NOMO-1 treated with dmso at 0.1 percent for 144 hours (cell line): ENCODE data around the gene C2orf80.
"Not testable (repeated sequence)": the region's sequence is repeated elsewhere in the genome, so short reads cannot be mapped to it uniquely, and the experiment has no call there.

Source experiments
- DNase-seq: peaks from one replicate; lab custom pipeline; 2025; ENCODE audit not compliant: unreplicated experiment; lab: John Stamatoyannopoulos, UW

C2orf80 gene

DNA sequence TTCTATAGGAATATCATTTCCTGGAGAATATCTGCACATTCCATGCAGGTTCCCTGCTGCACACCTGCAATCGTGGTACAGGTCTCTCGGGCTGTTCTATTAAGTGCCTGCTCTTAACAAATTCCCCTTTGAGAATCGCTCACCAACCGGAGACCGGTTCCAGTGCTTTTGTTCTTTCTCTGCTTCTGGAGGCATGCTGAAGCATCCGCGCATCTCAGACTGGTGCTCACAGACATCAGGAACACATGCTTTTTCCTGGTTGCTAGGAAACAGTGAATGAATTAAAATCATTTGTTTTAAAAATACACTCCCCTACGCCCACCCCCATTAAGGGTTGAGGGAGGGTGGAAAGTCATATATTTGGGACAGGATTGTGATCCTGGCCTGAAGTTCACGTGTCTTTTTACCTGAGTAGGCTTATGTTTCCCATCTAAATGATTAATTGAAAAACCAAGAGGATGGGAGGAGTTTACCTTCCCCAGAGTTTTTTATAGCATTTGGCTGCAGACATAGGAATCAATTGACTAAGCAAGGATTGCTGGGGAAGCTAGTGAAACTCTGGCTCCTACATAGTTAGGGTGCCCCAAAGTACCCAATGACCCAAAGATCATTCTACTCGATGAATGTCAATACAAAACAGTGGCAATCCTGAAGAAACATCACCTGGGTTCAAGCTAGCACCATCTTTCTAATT is at the start of gene C2orf80:
Gene C2orf80, minus strand, starts transcription at position 221 of the 694 bp plus-strand sequence. CDS start 3,044 bp downstream, outside the sequence.
- no peak for DNase-seq

DNA sequence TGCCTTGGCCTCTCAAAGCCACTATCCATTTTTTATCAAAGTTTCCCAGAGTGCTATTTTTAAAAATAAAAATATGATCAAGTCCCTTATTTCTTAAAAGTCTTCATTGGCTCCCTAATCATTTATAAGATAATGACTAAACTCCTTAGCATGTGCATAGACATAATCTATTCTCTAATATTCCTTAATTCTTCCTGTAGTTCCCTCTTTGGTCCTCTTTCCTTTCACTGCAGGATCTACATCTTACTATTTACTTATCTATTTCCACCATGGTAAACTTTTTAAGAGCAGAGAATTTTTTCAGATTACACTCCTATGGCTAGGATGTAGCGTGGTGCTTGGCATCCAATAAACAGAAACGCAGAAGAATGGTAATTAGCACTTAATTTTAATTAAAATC is 46.0 kb upstream of the C2orf80 start:
- no peak for DNase-seq

DNA sequence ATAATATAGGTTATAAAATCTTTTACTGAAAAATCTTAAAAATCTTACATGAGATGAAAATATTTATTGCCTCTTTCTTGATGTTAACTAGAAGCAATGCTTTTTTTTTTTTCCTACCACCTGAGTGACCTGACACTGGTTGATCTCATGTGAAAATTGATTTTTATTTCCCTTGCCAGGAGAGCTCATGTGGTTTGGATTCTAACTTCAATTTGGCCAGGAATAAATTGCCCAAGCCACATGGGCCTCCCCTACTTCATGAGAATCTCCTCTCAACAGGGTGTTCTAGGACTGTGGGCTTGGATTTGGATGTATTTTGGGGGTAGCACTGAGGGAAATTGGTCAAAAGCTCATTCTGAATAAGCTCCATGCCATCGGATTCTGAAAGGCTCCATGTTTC is 45.0 kb upstream of the C2orf80 start:
- no peak for DNase-seq

DNA sequence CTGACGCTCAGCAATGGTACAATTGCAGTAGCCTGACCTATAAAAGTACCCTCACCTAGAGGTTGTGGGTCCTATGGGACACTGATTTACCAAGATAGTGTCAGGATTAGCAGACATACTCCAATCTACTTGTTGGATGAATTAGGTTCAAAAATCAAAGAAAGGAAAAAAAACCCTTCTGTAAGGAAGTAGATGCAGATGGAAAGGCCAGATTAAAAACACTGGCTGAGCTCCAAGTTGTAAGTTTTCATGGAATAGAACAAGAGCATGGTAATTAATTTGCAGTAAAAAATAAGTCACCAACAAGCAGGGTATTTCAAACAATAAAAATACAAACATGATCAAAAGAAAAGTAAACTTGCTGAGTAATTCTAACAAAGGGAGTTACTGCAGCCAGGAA is 38.6 kb upstream of the C2orf80 start:
- no peak for DNase-seq

DNA sequence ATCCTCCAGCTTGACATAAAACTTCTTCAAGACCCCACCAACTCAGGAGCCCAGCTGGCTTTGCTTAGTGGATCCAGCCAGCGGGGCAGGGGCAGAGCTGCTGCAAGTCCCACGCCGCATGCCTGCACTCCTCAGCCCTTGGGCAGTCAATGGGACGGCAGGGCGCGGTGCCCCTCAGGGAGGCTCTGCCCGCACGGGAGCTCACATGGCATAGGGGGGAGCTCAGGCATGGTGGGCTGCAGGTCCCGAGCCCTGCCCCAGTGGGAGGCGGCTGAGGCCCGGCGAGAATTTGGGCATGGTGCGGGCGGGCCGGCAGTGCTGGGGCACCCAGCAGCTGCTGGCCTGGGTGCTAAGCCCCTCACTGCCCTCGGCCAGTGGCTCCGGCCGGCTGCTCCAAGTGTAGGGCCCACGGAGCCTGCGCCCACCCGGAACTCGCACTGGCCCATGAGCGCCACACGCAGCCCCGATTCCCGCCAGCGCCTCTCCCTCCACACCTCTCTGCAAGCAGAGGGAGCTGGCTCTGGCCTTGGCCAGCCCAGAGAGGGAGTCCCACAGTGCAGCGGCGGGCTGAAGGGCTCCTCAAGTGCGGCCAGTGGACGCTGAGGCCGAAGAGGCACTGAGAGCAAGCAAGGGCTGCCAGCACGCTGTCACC is 37.9 kb upstream of the C2orf80 start:
- DNase-seq, result no peak

DNA sequence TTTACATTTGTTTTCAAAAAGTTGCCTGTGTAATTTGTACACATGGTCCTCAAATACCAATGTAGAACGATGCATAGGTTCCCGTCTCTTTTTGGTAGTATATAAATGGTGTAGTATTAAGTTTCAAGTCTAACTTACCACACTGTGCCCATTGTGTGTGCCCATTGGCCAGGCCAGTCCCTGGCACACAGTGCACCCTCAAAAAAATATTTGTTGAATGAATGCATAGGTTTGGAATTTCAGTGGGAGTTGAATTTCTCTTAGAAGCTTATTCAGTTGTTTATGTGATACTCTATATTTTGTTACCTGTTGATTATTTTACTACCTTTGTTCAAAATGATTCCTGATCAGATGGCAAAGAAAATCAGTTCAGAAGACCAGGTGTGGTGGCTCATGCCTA is 35.0 kb upstream of the C2orf80 start:
- DNase-seq, result no peak

DNA sequence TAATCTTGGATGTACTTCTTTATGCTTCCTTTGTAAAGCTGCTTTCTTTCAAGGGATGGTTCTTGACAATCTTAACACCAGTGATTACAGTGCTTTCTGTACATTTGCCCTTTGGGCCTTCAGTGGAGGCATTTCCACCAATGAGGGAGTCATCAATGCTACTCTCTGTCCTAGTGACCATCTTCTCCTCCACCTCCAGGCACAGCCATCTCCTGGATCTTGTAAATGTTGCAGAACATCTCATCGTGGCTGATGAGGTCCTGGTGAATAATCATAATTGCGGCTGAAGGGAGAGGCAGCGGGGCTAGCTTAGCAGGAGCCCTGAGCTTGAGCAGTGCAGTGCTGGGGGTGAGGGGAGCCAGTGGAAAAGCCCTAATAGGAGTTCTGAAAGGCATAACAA is 32.5 kb upstream of the C2orf80 start:
- no peak for DNase-seq

DNA sequence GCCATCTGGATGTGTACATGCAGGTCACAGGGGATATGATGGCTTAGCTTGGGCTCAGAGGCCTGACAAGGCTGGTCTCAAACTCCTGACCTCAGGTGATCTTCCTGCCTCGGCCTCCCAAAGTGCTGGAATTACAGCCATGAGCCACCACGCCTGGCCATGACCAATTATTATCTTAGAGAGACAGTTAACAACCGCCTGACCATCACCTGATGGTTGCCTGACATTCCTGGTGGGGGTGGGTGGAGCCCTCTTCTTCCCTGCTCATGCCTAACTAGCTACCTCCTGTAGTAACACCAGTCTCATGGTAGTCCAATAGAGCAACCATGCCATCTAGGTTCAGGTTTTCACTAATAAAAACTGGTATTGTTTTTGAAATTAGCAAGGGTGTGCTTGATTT is 32.0 kb upstream of the C2orf80 start:
- DNase-seq, result not testable (repeated sequence)

DNA sequence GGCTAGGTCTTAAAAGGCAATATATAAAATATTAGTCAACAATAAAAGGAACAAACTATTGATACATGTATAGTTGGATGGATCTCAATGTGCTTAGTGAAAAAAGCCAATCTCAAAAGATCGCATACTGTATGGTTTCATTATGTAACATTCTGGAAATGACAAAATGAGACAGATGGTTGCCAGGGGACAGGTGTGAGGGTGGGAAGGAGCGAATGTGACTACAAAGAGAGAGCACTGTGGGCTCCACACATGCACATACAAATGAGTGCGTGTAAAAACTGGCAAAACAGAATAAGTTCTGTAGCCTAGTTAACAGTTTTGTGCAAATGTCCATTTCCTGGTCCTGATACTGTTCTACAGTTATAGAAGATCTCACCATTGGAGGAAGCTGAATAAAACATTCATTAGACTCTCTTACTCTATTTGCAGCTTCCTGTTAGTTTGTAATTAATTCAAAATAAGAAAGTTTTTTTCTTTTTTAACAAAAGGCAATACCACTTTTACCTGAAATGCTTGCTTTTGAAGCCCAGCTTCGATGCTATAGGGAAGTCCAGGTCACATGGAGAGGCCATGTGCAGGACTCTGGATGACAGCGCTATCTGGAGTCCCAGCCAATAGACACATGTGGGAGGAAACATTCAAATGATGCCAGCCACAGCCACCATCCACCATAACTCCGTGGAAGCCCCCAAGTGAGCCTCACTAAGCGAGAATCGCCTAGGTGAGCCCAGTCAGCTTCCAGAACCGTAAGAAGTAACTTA is 21.0 kb upstream of the C2orf80 start:
- DNase-seq, result no peak

DNA sequence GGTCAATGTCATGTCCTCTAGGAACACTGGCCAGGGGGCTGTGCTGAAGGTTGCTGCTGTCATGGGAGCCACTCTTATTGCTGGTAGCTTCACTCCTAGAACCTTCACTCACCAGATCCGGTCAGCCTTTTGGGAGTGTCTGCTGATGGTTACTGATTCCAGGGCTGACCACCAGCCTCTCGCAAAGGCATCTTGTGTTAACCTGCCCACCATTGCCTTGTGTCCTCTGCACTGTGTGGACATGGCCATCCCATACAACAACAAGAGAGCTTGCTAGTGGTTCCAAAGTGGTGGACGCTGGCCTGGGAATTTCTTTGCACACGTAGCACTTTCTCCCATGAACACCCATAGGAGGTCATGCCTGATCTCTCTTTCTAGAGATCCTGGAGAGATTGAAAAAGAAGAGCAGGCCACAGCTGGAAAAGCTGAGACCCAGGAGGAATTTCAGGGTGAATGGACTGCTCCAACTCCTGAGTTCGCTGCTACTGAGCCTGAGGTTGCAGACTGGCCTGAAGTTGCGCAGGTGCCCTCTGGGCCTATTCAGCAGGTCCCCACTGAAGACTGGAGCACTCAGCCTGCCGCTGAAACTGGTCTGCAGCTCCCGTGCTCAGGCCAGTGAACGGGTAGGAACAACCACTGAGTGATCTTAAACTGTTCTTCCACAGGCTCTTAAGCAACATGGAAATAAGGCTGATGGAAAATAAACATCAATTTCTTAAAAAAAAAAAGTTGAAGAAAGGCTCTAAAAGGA is 18.7 kb upstream of the C2orf80 start:
- no peak for DNase-seq

DNA sequence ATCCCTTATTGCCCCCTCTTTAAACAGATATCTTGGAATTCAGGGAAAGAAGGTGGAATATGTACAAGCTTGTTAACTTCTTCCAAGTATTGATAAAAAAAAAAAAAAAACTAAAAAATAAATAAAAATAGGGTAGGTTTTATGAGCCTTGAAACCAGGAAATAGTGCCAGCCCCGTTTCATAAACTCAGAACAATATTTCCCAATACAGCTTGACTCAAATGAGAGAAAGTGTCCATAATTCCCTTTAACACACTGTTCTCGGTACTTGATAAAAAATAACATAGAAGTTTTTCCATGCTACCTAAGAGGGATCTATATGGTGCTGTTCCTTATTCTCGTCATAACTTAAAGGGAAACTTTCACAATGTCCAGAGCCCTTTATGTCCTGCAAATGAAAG is 17.9 kb upstream of the C2orf80 start:
- DNase-seq, result no peak

DNA sequence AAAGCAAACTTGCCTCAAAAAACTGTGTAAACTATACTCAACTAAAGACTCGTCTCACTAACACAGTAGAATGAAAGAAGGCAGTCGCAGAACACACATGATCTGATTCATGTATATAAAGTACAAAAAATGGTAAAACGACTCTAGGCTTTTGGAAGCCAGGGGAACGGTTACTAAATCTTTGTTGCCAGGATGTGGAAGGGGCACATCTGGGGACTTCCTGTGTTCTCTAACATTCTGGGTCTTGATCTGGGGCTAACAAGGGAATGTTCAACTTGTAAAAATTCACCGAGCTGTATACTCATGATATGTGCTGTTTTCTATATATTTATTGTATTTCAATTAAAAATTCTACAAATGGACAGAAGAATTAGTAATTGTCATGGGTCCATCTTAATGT is 14.3 kb upstream of the C2orf80 start:
- no peak for DNase-seq

DNA sequence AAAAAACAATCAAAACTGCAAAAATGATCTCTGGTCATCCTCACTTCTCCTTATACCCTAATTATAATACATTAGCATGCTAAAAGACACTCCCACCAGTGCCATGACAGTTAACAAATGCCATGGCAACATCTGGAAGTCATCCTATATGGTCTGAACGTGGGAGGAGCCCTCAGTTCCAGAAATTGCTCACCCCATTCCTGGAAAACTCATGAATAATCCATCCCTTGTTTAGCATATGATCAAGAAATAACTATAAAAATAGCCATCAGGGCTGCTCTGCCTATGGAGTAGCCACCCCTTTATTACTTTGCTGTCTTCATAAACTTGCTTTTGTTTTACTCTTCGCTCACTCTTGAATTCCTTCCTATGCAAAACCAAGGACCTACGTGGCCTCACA is 5.7 kb upstream of the C2orf80 start:
- DNase-seq, result no peak

DNA sequence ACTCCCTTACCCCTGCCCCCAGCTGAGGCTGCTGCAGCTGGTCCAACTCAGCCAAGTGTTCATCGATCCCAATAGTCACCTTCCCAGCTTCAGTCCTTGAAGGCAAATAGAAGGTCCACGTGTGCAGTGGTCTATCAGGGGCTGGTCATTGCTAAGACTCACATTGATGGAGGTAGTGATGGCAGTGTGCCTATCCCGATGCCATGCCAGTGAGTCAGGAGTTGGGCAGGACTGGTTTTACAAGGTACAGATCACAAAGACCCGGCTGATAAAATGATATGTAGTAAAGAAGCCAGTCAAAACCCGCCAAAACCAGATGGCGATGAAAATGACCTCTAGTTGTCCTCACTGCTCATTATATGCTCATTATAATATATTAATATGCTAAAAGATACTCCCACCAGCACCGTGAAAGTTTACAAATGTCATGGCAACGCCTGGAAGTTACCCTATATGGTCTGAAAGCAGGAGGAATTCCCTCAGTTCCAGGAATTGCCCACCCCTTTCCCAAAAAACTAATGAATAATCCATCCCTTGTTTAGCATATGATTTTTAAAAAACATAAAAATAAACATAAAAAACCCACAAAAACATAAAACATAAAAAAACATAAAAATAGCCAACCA is 2.9 kb upstream of the C2orf80 start:
- DNase-seq, result no peak

DNA sequence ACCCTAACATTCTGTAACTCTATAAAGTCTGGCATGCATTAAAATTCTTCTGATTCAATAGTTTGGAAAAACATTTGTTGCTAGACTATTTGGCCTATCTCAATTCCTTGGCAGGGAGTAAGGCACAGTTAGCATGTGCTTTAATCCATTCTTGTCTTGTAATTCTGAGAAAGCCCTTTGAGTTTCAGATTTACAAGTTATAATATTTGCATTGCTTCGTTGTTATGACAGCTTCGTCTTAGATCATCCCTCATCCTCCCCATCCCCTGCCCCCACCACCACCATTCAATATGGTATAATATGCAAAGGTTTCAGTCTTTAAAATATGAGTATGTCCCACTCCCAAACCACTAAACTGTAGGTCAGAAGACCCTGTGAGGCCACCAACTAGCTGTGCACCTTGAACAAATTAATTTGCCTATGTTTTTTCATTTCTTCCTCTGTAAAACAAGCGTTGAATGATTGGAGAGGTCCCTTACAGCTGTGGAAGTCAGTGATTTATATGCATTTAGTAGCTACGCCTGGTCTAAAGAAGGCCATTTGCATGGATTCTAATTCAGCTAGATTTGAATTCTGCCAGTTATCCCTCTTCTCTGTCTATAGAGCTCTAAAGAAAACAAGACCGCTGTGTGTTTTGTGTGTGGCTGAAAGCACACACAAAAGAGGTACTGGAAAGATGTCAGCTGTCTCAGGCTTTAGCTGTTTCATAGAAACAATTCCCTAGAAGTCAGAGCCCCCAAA is 591 bp downstream of the C2orf80 start:
- DNase-seq, result no peak

DNA sequence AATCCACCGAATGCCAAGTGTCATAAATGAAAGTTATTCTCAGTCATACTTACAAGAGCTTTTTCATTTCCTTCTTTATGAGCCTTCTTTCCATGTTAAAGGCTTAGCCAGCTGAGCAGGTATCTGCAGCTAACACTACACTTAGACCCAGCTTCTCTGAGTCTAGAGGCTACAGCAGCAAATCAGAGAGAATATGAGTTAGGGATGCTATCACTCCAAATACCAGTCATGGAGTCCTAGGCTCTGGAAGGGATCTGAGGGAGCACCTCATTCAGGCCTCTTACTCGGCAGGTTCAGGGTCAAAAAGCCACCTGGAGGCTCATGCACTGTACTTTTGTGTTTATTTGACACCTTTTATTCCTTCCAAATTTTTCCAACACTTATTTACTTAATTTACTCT is 2.9 kb downstream of the C2orf80 start:
- no peak for DNase-seq

DNA sequence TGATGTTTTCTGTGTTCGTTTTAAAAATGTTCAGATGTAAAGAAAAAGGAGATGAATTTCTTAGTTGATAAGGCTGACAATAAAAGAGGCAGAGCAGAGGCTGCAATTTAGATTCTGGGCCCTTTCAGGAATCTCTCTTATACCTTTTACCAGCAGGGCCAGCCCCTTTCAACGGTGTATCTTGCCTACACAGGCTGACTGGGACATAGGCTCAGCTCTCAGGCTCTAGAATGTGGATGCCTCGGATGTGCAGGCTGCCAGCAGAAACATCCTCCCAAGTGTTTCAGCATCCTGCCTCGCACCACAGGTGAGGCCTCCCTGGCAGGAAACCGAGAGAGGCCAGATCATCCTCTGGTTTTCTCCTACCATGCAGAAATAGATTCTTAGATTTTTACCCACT is 3.4 kb downstream of the C2orf80 start:
- DNase-seq, result no peak

DNA sequence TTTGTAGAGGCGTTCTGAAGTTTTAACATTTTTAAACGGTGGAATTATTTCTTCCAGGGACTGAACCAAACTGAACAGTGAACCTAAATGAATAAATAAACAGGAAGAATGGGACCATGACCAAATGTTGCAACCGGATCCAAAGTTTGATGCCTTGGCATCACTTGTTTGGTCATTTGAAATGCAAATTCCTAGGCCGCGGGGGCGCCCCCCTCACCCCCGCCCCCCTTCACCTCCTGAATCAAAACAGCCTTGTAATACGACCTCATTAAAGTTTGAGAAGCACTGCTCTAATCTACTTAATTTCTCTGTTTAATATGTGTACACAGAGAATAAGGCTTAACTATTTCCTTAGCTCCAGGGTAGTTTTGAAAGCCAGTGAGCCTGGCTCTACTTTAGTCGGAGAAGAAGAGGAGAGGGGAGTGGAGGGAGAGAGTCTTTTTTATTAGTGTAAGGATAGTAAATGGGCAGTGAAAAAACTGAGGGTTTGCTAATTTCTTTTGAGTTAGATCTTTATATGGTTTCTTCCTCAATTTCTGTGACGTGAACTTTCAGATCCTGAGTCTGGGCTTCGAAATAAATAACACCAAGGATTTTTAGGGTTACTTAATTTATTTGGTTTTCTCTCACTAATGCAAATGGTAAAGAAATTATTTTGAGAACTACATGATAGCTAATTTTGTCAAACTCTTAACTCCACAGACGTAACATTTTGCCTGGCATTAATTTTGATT is 5.7 kb downstream of the C2orf80 start:
- DNase-seq, result no peak

DNA sequence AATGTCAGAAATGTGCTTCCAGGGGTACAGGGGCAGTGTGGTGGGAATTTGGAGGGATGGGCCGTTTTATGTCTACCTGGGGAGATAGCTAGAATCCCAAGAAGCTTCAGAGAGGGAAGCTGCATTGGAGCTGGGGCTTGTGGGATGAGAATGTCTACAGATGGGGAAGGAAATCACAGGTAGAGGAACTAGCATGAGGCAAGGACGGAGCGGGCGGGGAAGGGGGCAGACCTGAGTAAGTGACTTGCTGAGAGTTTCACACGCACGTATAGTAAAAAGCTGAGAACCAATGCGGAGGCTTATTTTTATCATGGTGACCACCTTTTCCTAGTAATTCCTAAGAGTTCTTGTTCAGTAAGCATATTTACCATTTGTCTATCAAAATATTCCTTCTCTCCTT is 6.3 kb downstream of the C2orf80 start:
- DNase-seq, result no peak

DNA sequence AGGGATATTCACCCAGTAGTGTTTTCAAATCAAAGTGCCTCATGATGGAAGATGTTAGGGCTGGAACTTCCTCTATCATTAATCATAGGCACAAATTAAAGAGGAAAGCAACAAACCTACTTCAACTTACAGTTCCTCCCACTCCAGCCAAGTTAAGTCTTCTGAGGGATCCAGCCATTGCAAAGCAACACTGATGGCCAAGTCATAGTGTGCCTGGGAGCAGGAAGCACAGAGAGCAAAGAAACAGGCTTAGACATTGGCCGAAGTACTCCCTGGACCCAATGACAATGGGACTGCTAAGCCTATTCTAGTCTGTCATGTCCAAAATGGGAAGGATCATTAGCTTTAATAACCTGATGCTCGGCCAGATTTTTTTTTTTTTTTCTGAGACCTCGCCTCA is 7.0 kb downstream of the C2orf80 start:
- DNase-seq, result no peak
